GM18907 (cell line): ENCODE data around the gene IL15.
A peak's percentile ranks its signal among the peaks of the same experiment; 100 is the strongest.
"Not testable (repeated sequence)": the region's sequence is repeated elsewhere in the genome, so short reads cannot be mapped to it uniquely, and the experiment has no call there.

Experiments used
- ATAC-seq: cut with Tn5 transposase; IDR thresholded peaks from one replicate; pipeline ENCODE4 v1.9.1; 2021; ENCODE audit warnings: mild to moderate bottlenecking, moderate library complexity; ENCODE audit not compliant: unreplicated experiment

Gene IL15

DNA sequence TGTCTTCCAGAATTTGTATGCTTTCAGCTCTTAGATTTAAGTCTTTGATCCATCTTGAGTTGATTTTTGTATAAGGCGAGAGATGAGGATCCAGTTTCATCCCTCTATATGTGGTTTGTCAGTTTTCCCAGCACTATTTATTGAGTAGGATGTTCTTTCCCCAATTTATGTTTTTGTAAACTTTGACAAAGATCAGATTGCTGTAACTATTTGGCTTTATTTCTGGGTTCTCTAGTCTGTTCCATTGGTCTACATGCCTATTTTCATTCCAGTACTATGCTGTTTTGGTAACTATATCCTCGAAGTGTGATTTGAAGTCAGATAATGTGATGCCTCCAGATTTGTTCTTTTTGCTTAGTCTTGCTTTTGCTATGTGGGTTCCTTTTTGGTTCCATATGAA, 60.7 kb downstream of the IL15 start:
- no peak for ATAC-seq

GRCh38 chr4:141702472-141703182, 66.2 kb downstream of the IL15 start:
- ATAC-seq = no peak

DNA sequence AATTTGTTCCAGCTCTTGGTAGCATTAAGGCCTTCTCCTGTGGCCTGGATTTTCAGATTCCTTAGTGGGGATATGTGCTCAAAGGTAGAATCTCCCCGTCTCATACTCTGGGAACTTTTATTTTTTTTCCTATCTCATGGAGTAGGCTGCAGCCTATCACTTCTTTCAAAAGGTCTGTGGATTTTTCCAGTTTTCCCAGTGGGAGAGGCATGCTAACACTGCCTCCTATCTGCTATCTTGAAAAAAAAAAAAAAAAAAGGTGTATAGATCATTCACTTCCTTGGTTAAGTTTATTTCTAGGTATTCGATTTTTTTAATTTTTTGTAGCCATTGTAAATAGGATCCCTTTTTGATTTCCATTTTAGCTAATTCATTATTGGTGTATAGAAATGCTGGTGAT, 67.1 kb downstream of the IL15 start:
- ATAC-seq = no peak

- peak; percentile 68 for ATAC-seq
Measured at GRCh38 chr4:141705048-141705746, 68.8 kb downstream of the IL15 start.

GRCh38 chr4:141705747-141706377, 69.5 kb downstream of the IL15 start:
- ATAC-seq = peak; percentile 73

GRCh38 chr4:141706445-141706844, 70.1 kb downstream of the IL15 start:
- ATAC-seq = no peak

DNA sequence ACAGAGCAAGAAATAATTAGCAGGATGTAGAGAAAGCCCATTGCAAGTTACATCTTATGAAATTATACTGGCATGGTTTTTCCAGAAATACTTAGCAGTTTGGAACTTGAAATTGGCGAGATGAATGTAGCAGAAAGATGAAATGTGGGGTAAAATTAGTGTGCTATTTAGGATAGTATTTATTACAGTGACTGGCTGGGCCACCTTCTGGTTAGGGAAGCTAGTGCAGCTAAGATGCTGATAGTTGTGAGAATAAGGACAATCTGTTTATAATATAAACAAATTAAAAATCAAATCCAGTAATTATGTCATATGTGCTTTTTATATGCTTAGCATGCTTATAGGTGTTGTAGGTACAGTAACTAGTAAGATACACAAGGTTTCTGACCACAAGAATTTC, 74.8 kb downstream of the IL15 start:
- ATAC-seq = peak; percentile 67

GRCh38 chr4:141713185-141713584, 76.8 kb downstream of the IL15 start:
- ATAC-seq = no peak

- no peak for ATAC-seq
Measured at GRCh38 chr4:141713771-141714445, 77.5 kb downstream of the IL15 start.

GRCh38 chr4:141719585-141719984, 83.2 kb downstream of the IL15 start:
- ATAC-seq = no peak

- no peak for ATAC-seq
Measured at GRCh38 chr4:141721174-141721573, 84.8 kb downstream of the IL15 start.

DNA sequence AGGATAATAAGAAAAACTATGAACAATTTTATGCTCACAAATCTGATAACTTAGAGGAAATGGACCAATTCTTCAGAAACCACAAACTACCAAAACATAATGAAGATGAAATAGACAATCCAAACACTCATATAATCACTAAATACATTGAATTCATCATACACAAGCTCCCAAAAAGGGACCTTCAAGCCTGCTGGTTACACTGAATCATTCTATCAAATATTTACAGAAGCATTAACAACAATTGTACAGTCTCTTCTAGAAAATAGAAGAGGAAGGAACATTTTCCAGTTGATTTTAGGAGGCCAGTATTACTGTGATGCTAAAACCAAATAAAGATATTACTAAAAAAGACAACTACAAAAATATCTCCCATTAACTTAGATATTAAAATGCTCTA, 88.3 kb downstream of the IL15 start:
- no peak for ATAC-seq

DNA sequence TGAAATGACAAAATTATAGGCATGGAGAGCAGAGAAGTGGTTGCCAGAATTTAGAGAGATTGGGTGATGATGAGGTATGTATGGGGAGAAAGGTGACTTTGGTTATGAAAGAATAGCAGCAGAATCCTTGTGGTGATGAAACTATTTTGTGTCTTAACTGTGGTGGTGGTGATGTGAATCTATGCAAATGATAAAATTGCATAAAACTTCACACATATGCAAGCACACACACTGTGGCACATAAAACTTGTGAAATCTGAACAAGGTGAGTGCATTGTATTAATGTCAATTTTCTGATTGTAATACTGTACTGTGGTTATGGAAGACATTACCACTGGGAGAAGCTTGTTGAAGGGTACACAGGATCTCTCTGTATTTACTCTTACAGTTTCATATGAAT, 91.0 kb downstream of the IL15 start:
- no peak for ATAC-seq

DNA sequence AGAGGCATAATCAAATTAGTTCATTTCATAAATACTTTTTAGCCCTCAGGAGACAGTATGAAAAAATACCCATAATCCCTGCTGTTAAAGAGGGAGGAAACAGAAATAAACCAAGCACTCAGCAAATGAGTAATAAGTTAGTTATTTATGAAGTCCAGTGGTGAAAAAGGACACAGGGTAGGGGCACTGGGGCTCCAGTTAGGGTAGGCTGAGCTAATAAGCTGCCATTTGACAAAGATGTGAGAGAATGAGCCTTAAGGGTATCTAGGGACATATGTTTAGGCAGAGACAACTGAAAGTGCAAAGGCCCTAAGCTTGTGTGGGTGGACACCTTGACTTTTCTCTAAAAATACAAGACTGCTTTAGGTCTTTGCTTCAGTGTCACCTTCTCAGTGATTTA, 94.4 kb downstream of the IL15 start:
- no peak for ATAC-seq

DNA sequence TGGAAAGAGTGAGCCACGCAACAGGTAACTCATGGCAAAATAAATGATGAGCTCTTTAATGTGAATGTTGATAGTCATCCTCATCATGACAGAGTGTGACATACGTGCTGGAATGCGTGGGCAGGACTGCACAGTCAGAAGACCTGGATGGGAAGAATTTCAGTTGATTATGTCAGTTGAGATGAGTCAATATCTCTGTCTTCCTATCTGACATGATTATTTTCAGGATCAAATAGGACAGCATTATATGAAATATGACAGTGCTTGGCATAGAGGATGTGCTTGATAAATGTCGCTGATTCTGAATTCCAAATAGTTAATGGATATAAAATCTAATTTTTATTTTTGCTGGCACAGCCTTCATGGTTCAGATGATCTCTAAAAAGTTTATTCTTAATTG, 95.1 kb downstream of the IL15 start:
- ATAC-seq = no peak

GRCh38 chr4:141739636-141740035, 103.3 kb downstream of the IL15 start:
- ATAC-seq = no peak

GRCh38 chr4:141746026-141746425, 109.6 kb downstream of the IL15 start:
- ATAC-seq = no peak

DNA sequence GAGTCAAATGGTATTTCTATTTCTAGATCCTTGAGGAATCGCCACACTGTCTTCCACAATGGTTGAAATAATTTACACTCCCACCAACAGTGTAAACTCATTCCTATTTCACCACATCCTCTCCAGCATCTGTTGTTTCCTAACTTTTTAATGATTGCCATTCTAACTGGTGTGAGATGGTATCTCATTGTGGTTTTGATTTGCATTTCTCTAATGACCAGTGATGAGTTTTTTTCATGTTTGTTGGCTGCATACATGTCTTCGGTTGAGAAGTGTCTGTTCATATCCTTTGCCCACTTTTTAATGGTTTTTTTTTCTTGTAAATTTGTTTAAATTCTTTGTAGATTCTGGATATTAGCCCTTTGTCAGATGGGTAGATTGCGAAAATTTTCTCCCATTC, 115.4 kb downstream of the IL15 start:
- ATAC-seq = not testable (repeated sequence)

DNA sequence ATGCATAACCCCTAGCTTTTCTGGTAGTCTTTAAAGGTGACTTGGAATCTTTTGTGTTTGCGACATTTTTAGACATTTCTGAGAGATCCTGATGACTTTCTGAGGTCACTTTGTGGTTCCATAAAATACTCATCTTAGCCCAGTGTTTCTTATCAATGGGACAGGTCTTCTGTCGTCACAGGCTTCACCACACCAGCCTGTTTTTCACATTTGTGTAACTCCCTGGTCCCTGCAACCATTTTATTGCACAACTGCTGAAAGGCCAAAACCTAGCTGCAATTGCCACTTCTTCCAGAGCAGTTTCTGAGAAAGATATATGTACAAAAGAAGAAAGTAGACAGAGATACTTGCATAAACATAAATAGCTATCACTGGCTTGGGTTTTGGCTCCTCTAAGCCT, 120.9 kb downstream of the IL15 start:
- no peak for ATAC-seq

DNA sequence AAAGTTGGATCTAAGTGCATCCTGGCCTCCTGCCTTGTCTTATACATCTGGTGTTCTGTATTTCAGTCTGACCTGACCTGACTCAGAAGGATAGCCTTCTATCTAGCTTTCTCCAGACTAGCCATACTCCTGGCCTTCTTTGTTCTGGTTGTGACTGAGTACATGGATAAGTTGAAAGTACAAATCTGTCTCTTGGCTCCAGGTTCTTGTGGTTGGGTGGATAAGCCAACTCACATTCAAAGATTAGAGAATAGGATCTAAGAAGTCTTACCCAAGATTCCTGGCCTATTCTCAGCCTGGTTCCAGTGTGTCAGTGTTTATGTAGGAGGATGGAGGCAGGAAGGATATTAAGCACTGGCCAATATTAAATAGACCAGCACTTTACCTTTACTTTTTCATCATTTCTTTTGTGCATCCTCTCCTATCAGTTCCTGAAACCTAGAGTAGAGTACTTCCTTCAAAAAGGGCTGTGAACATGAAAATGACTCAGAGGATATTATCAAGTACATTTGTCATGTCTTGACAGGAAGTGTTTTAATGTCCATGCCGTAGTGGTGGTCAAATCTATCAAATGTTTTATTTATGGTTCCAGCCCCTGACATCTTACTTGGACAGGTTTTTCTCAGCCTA, 123.5 kb downstream of the IL15 start:
- ATAC-seq = no peak

- ATAC-seq = no peak
Measured at GRCh38 chr4:141761926-141762325, 125.5 kb downstream of the IL15 start.
